Thoracic aorta (tissue), 2 donors: ENCODE results near the gene PLCD3. TPM values are rescaled to one million over a fixed set of nuclear protein-coding genes. Genes with fewer than 3 reads are reported as not detected.
A peak's percentile ranks its signal among the peaks of the same experiment; 100 is the strongest.

Source experiments
- ATAC-seq: fragments of 150-250 bp; one replicate; pipeline ENCODE4 v1.8.0; 2017; ENCODE audit warnings: low read depth; ENCODE audit not compliant: insufficient number of reproducible peaks, low FRiP score
- DNase-seq: peaks from one replicate; pipeline ENCODE4 v3.0.0-alpha.2; 2020; ENCODE audit warnings: low spot score
- H3K27ac ChIP-seq, 2 donors: fragments of 200-600 bp; sonication (generic); 1 replicate in 1 of 2; 2 replicates in 1 of 2; pipeline ENCODE4 v1.5.1; 2016; ENCODE audit warnings: mild to moderate bottlenecking in 2 of 2, moderate library complexity in 2 of 2
- H3K27me3 ChIP-seq: fragments of 200-600 bp; sonication (generic); replicated peaks from 2 replicates; pipeline ENCODE4 v1.6.0; 2016; ENCODE audit warnings: mild to moderate bottlenecking; ENCODE audit not compliant: insufficient read depth
- H3K36me3 ChIP-seq: fragments of 200-600 bp; sonication (generic); one replicate; pipeline ENCODE4 v1.5.1; 2016
- H3K4me1 ChIP-seq, 2 donors: fragments of 200-600 bp; sonication (generic); 1 replicate in 1 of 2; 2 replicates in 1 of 2; pipeline versions ENCODE4 v1.5.1 to v1.6.0; 2016; ENCODE audit warnings: low read depth in 2 of 2, mild to moderate bottlenecking in 1 of 2; ENCODE audit not compliant: control insufficient read depth in 1 of 2
- H3K4me3 ChIP-seq: fragments of 200-600 bp; sonication (generic); 2 replicates; pipeline ENCODE4 v1.5.1; 2016; ENCODE audit warnings: mild to moderate bottlenecking
- H3K9me3 ChIP-seq: fragments of 200-600 bp; sonication (generic); 2 replicates; pipeline ENCODE4 v1.5.1; 2016
- total RNA-seq, 2 donors: library from RNA; depleted of rRNA; stranded (reverse); fragments of >200 nt; gene quantifications; one replicate each; pipeline versions ENCODE4 v1.1.0 to v1.2.3, GENCODE V29; 2016
- TF ChIP-seq, protein P1 (sequence below): fragments of 200-600 bp; sonication (generic); IDR thresholded peaks from one replicate; pipeline ENCODE4 v1.5.1; 2019; ENCODE audit warnings: antibody characterized with exemption

The PLCD3 gene
- total RNA-seq, 2 donors from 2014 or later = 79.3 to 116 TPM

DNA sequence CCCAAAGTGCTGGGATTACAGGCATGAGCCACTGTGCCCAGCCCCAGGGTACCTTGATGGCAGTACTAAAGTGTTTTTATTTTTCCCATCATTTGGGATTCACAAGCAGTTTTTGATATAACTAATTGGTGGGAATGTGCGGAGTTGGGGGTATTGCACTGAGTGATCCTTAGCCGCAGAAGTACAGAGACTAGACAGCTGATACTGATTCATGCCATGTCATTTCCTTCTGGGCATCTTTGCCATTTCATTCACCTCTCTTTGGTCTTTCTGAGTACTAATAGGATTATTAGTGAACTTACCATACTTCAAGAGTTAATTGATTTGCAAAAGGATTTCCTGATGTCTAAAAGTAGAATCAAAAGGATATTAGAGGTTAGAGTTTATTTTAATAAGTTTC lies 61.5 kb downstream of the PLCD3 start:
- DNase-seq (no peak), ATAC-seq (no peak)
- Histone ChIP-seq H3K36me3 (peaks cover 11% of the 10 kb centered on the region), H3K9me3 (no peaks in the 10 kb centered on the region), H3K27me3 (no peaks in the 10 kb centered on the region), H3K4me1 (peaks cover 18 to 29% of the 10 kb centered on the region in 2 donors), H3K27ac (no peak overlapping the region), H3K4me3 (no peak overlapping the region)
- TF ChIP-seq, protein P1, sequence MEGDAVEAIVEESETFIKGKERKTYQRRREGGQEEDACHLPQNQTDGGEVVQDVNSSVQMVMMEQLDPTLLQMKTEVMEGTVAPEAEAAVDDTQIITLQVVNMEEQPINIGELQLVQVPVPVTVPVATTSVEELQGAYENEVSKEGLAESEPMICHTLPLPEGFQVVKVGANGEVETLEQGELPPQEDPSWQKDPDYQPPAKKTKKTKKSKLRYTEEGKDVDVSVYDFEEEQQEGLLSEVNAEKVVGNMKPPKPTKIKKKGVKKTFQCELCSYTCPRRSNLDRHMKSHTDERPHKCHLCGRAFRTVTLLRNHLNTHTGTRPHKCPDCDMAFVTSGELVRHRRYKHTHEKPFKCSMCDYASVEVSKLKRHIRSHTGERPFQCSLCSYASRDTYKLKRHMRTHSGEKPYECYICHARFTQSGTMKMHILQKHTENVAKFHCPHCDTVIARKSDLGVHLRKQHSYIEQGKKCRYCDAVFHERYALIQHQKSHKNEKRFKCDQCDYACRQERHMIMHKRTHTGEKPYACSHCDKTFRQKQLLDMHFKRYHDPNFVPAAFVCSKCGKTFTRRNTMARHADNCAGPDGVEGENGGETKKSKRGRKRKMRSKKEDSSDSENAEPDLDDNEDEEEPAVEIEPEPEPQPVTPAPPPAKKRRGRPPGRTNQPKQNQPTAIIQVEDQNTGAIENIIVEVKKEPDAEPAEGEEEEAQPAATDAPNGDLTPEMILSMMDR = no peak

DNA sequence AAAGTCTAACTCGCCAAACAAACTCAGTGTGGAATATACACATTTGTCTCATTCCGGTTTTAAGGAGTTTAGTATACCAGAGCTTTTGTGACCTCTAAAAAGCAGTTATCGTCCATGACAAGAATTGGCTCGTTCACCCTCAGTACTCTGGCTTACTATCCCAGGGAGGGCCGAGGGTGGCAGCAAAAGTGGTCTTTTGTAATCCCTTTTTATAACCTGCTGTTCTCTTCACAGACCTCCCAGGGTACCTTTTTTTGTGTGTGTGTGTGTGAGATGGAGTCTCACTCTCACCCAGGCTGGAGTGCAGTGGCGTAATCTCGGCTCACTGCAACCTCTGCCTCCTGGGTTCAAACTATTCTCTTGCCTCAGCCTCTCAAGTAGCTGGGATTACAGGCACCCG lies 62.3 kb downstream of the PLCD3 start:
- no peak for ATAC-seq
- peaks cover 17 to 34% of the 10 kb centered on the region in 2 donors for H3K4me1 ChIP-seq
- peaks cover 11% of the 10 kb centered on the region for H3K36me3 ChIP-seq

DNA sequence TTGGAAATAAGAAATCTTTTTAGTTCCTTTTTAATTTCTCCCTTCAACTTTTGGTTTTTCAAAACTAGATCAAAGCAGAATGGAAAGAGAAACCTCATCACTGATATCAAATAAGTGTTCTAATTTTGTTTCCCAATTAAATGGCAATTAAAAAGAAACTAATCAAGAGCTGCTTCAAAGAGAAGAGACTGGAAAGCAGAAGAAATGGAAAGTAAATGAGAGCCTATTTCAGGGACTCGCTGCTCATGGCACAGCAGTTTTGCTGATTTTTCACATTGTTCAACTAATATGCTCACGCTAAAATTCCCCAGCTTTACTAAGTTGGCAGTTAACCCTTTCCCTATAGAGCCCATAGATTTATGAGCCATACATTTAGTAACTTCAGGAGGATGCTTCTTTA lies 64.7 kb downstream of the PLCD3 start:
- TF ChIP-seq, protein P1 = no peak
- Histone ChIP-seq H3K4me1 (peaks cover 19 to 49% of the 10 kb centered on the region in 2 donors), H3K36me3 (peaks cover 11% of the 10 kb centered on the region), H3K4me3 (no peak overlapping the region), H3K27me3 (no peaks in the 10 kb centered on the region), H3K9me3 (no peaks in the 10 kb centered on the region), H3K27ac (no peak overlapping the region)
- DNase-seq (no peak), ATAC-seq (no peak)

More for the DNA sequence above, 62.3 kb downstream of the PLCD3 start:
- H3K27me3 ChIP-seq = no peaks in the 10 kb centered on the region
- TF ChIP-seq, protein P1 = no peak
- H3K9me3 ChIP-seq = no peaks in the 10 kb centered on the region
- H3K4me3 ChIP-seq = no peak overlapping the region
- H3K27ac ChIP-seq = no peak overlapping the region
- DNase-seq = no peak

DNA sequence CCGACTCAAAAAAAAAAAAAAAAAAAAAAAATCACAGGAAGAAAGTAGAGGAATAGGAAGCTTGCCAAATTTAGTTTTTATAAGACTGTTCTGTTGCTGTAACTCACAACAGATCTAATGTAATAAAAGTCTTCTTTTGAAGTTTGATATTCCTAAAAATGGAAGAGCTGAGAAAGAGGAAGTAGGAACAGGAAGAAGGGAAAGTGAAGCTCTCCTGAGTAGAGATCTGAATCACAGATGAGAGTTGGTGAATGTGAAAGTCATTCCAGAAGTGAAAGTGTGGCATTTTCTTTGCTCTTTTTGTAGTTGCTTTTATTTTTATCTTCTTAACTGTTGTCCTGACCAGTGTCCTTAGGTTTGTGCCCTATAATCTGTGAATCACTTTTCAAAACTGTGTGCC lies 69.1 kb downstream of the PLCD3 start:
- Histone ChIP-seq H3K9me3 (no peaks in the 10 kb centered on the region), H3K4me3 (no peak overlapping the region), H3K36me3 (no peaks in the 10 kb centered on the region), H3K27me3 (no peaks in the 10 kb centered on the region), H3K27ac (peak overlapping the region in 1 of 2 donors; percentile 89), H3K4me1 (peaks cover 38 to 69% of the 10 kb centered on the region in 2 donors)
- ATAC-seq (no peak), DNase-seq (no peak)
- TF ChIP-seq, protein P1 = no peak

DNA sequence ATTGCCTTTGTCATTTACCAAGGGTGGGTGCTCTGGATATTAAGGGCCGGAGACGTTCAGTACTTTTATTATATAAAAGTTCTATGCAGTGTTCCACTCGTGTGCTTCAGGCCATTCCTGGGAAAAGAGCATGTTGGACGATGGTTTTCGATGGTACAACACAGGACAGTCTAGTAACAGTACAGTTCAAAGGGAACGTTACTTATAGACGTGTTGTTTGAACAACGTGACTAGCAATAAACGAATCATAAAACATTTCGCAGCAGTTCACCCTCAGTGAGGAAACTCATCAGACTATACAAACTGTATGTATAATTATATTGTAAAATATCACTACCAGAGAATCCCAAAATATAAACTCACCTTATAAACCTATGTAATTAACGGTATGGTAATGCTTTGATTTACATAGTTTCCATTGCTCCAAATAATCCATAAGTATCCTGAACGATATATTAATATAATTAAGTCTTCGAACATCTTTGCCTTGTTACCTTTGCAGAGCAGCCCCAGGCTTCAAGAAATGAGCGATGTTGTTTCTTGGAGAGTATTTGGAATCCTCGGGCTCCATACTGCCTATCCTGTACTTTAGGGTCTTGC lies 70.6 kb downstream of the PLCD3 start:
- DNase-seq (no peak), ATAC-seq (no peak)
- TF ChIP-seq, protein P1 = no peak
- no peaks in the 10 kb centered on the region for H3K9me3 ChIP-seq
- H3K36me3 ChIP-seq = no peaks in the 10 kb centered on the region
- peak overlapping the region; percentile 88 for H3K4me3 ChIP-seq
- H3K4me1 ChIP-seq = peaks cover 34 to 59% of the 10 kb centered on the region in 2 donors
- H3K27me3 ChIP-seq = no peaks in the 10 kb centered on the region
- H3K27ac ChIP-seq = peak overlapping the region; percentile 89 to 94
